Osteoblast (primary cell): ENCODE data around the gene RHOT2. TPM values are rescaled to one million over a fixed set of nuclear protein-coding genes. Genes with fewer than 3 reads are reported as not detected.

Source experiments
- DNase-seq: peaks from one replicate; pipeline ENCODE4 v3.0.0; 2011; ENCODE audit warnings: low spot score, mixed read lengths; ENCODE audit not compliant: insufficient read length; ENCODE audit errors: missing footprints
- H2AFZ ChIP-seq: 2 replicates; pipeline ENCODE4 v1.6.0; 2011; ENCODE audit warnings: mild to moderate bottlenecking, low read length
- H3K27ac ChIP-seq: 2 replicates; pipeline ENCODE4 v1.5.1; 2011; ENCODE audit warnings: mild to moderate bottlenecking, low read depth, low read length, moderate library complexity
- H3K27me3 ChIP-seq: 2 replicates; pipeline ENCODE4 v1.6.0; 2012; ENCODE audit warnings: mild to moderate bottlenecking, control low read depth, inconsistent platforms, low read length, moderate library complexity; ENCODE audit not compliant: insufficient read depth
- H3K36me3 ChIP-seq: 2 replicates; pipeline ENCODE4 v1.5.1; 2011; ENCODE audit warnings: mild to moderate bottlenecking, low read length, control low read depth, moderate library complexity; ENCODE audit not compliant: insufficient read depth
- H3K4me1 ChIP-seq: 2 replicates; pipeline ENCODE4 v1.5.1; 2011; ENCODE audit warnings: mild to moderate bottlenecking, low read length, control low read depth, moderate library complexity; ENCODE audit not compliant: insufficient read depth
- H3K4me2 ChIP-seq: 2 replicates; pipeline ENCODE4 v1.6.0; 2011; ENCODE audit warnings: mild to moderate bottlenecking, low read length; ENCODE audit not compliant: insufficient read depth
- H3K4me3 ChIP-seq: fragments of 200-600 bp; sonication (generic); 3 replicates; pipeline ENCODE4 v1.5.1; 2012; ENCODE audit warnings: mild to moderate bottlenecking, low read length, inconsistent platforms; ENCODE audit not compliant: insufficient read depth
- H3K79me2 ChIP-seq: 2 replicates; pipeline ENCODE4 v1.6.0; 2012; ENCODE audit warnings: mild to moderate bottlenecking, low read length, control low read depth, inconsistent platforms; ENCODE audit not compliant: insufficient read depth
- H3K9me3 ChIP-seq: 2 replicates; pipeline ENCODE4 v1.5.1; 2011; ENCODE audit warnings: low read depth, low read length, control low read depth
- H4K20me1 ChIP-seq: 2 replicates; pipeline ENCODE4 v1.6.0; 2012; ENCODE audit warnings: mild to moderate bottlenecking, low read length, control low read depth; ENCODE audit not compliant: insufficient read depth
- total RNA-seq: library from RNA; depleted of rRNA; stranded (reverse); fragments of >200 nt; gene quantifications from 2 replicates; pipeline ENCODE4 v1.2.3, GENCODE V29; 2012
- TF ChIP-seq, protein P1 (sequence below): IDR thresholded peaks from 2 replicates; pipeline ENCODE4 v1.5.1; 2011; ENCODE audit warnings: mild to moderate bottlenecking, low read depth, low read length, moderate library complexity; ENCODE audit errors: extremely low read depth

RHOT2 gene
- total RNA-seq, 1 donor: 42.0 TPM

GRCh38 chr16:707062-707538 is 39.2 kb downstream of the RHOT2 start:
- H3K9me3 ChIP-seq: no peaks in the 10 kb centered on the region
- no peak overlapping the region for H3K4me2 ChIP-seq
- no peak for DNase-seq
- H3K27me3 ChIP-seq: peaks cover 64% of the 10 kb centered on the region
- H3K27ac ChIP-seq: no peak overlapping the region
- no peak overlapping the region for H2AFZ ChIP-seq
- peaks cover 14% of the 10 kb centered on the region for H4K20me1 ChIP-seq
- H3K4me3 ChIP-seq: no peak overlapping the region
- H3K4me1 ChIP-seq: peaks cover 6% of the 10 kb centered on the region
- TF ChIP-seq, protein P1, sequence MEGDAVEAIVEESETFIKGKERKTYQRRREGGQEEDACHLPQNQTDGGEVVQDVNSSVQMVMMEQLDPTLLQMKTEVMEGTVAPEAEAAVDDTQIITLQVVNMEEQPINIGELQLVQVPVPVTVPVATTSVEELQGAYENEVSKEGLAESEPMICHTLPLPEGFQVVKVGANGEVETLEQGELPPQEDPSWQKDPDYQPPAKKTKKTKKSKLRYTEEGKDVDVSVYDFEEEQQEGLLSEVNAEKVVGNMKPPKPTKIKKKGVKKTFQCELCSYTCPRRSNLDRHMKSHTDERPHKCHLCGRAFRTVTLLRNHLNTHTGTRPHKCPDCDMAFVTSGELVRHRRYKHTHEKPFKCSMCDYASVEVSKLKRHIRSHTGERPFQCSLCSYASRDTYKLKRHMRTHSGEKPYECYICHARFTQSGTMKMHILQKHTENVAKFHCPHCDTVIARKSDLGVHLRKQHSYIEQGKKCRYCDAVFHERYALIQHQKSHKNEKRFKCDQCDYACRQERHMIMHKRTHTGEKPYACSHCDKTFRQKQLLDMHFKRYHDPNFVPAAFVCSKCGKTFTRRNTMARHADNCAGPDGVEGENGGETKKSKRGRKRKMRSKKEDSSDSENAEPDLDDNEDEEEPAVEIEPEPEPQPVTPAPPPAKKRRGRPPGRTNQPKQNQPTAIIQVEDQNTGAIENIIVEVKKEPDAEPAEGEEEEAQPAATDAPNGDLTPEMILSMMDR: no peak
- H3K79me2 ChIP-seq: no peaks in the 10 kb centered on the region
- H3K36me3 ChIP-seq: no peaks in the 10 kb centered on the region

DNA sequence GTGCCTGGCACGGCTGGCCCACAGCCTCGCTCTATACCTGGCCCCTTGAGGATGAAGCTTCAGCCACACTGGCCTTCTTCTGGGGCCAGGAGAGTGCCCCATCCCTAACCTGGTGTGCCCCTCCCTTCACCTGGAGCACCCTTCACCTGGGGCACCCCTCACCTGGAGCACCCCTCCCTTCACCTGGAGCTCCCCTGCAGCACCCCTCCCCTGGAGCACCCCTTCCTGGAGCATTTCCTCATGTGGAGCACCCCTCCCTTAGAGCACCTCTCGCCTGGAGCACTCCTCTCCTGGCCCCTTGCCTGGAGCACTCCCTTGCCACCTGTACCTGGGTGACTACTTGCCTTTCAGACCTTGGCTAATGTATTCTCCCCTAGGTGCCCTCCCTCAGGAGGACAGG is 40.1 kb downstream of the RHOT2 start:
- TF ChIP-seq, protein P1: no peak
- Histone ChIP-seq H4K20me1 (peaks cover 9% of the 10 kb centered on the region), H3K4me1 (peaks cover 6% of the 10 kb centered on the region), H3K27me3 (peaks cover 56% of the 10 kb centered on the region), H3K4me2 (no peak overlapping the region), H3K79me2 (no peaks in the 10 kb centered on the region), H2AFZ (no peak overlapping the region), H3K36me3 (no peaks in the 10 kb centered on the region), H3K27ac (no peak overlapping the region), H3K9me3 (no peaks in the 10 kb centered on the region), H3K4me3 (no peak overlapping the region)
- DNase-seq: no peak

GRCh38 chr16:708959-709358 is 41.0 kb downstream of the RHOT2 start:
- no peak for DNase-seq
- Histone ChIP-seq H4K20me1 (peaks cover 7% of the 10 kb centered on the region), H3K27me3 (peaks cover 47% of the 10 kb centered on the region), H3K79me2 (no peaks in the 10 kb centered on the region), H2AFZ (no peak overlapping the region), H3K27ac (no peak overlapping the region), H3K4me2 (no peak overlapping the region), H3K4me3 (no peak overlapping the region), H3K36me3 (no peaks in the 10 kb centered on the region), H3K4me1 (peaks cover 6% of the 10 kb centered on the region), H3K9me3 (no peaks in the 10 kb centered on the region)
- TF ChIP-seq, protein P1: no peak

GRCh38 chr16:709566-710499 is 41.9 kb downstream of the RHOT2 start:
- Histone ChIP-seq H3K9me3 (no peaks in the 10 kb centered on the region), H3K4me2 (no peak overlapping the region), H2AFZ (no peak overlapping the region), H4K20me1 (peaks cover 4% of the 10 kb centered on the region), H3K36me3 (no peaks in the 10 kb centered on the region), H3K27me3 (peaks cover 39% of the 10 kb centered on the region), H3K27ac (no peak overlapping the region), H3K4me3 (peak overlapping the region; percentile 39), H3K79me2 (no peaks in the 10 kb centered on the region), H3K4me1 (peaks cover 9% of the 10 kb centered on the region)
- DNase-seq: peak; percentile 100
- TF ChIP-seq, protein P1: no peak
